GM18873 (cell line): ENCODE data around the gene GUF1.
A peak's percentile ranks its signal among the peaks of the same experiment; 100 is the strongest.

ENCODE experiments used
- ATAC-seq: cut with Tn5 transposase; IDR thresholded peaks from one replicate; pipeline ENCODE4 v1.9.1; 2021; ENCODE audit warnings: mild to moderate bottlenecking, moderate library complexity, moderate number of reproducible peaks; ENCODE audit not compliant: unreplicated experiment, low FRiP score

Gene GUF1, protein sequence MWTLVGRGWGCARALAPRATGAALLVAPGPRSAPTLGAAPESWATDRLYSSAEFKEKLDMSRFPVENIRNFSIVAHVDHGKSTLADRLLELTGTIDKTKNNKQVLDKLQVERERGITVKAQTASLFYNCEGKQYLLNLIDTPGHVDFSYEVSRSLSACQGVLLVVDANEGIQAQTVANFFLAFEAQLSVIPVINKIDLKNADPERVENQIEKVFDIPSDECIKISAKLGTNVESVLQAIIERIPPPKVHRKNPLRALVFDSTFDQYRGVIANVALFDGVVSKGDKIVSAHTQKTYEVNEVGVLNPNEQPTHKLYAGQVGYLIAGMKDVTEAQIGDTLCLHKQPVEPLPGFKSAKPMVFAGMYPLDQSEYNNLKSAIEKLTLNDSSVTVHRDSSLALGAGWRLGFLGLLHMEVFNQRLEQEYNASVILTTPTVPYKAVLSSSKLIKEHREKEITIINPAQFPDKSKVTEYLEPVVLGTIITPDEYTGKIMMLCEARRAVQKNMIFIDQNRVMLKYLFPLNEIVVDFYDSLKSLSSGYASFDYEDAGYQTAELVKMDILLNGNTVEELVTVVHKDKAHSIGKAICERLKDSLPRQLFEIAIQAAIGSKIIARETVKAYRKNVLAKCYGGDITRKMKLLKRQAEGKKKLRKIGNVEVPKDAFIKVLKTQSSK

DNA sequence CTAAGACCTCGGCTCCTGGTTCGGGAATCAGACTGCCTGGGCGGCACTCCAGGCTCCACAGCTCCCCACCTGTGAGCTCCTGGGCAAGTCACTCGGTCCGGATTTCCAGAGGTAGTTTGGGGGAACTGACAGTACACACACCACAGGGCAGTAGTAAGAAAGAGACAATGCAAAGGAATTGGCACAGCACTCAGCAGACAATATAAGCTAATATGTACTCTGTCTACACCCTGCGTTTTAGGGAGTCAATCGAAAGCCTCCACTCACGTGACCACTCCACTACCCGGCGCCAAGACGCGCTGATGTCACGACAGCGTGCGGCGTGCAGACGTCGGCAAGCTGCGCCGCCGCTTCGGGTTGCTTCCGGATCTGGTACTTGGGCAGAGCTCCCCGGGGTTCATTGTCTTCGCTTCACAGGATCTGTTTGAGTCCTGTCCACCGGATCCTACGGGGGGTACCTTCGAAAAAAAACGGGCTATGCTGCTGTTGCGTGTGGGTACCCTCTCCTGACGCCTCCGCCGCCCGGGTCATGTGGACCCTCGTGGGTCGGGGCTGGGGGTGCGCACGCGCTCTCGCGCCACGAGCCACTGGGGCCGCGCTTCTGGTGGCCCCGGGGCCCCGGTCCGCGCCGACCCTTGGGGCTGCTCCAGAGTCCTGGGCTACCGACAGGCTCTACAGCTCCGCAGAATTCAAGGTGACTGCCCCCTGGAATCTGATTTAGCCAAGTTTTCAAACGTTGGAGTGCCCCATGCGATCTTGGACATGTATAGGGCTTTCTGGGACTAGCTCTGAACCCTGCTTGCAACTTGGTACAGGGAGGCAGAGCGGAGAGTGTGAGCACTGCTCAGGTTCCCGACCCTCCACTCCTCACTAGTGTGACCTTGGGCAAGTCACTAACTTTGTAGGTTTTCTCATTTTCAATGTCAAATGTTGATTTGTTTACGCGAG, at the start of gene GUF1:
Gene GUF1, plus strand, starts transcription at position 327 of the 948 bp plus-strand sequence. Its CDS starts 203 bp downstream, at position 530.
- ATAC-seq = peak; percentile 98

DNA sequence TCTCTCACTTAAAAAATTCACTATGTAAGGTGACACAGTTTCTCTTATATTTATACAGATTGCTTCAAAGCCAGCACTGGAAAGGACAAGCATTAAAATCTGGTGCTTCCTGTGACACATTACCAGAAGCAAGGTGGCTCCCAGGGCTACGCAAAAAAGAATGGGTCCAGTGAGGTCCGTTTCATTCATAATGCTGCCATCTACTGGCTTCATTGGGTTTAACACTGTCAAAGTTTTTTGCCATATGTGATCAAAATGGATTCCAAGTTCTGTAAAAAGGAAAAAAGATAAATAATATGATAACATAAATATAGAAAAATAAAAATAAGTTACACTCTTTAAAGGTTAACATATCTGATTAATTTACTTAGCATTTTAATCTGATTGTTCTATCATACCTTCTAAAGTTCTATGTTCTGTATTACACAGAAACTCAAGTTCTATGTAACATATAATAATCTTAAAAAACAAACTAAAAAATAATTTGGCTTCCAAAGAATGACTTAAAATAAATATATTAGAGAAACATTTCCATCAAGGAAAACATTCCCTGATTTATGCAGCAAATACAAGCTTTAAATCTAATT, 48.8 kb upstream of the GUF1 start:
- ATAC-seq = peak; percentile 95

DNA sequence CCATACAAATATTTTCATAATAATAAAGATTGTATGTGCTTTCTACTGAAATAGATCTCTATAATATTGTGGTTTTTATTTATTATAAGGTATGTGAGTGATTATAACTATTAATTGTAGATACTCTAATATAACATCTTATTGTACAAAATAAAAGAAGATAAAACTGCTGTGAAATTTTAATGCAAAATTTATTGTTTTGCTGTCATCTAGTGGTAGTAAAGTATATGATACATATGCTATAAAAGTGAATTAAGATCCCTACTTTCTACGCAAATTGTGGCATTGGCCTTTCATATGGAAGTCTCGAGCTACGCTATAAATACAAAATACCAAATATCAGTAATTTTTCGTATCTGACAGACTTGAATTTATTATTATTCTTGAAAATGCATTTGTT, 46.1 kb upstream of the GUF1 start:
- no peak for ATAC-seq

DNA sequence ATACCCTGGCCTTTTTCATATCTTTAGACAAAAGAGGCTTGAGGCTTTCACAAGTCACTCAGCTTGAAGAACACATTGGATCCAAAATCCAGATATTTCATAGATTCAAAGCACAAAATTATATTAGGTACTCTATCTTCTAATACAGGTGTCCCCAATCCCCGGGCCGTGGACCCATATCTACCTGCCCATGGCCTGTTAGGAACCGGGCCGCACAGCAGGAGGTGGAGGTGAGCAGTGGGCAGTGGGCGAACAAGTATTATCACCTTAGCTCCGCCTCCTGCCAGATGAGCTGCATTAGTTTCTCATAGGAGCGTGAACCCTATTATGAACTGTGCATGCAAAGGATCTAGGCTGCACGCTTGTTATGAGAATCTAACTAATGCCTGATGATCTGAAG, 45.5 kb upstream of the GUF1 start:
- no peak for ATAC-seq

DNA sequence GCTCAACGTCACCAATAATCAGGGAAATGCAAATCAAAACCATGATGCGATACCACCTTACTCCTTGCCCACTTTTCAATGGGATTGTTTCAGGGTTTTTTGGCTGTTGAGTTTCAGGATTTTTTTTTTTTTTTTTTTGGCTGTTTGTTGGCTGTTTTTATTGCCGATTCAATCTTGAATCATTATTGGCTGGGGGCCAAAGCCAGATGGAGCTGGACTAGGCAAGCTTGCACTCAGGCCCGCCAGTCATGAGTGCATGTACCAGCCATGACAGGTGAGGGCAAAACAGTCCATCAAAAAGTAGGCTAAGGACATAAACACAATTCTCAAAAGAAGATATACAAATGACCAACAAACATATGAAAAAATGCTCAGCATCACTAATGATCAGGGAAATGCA, 40.1 kb upstream of the GUF1 start:
- ATAC-seq = no peak

DNA sequence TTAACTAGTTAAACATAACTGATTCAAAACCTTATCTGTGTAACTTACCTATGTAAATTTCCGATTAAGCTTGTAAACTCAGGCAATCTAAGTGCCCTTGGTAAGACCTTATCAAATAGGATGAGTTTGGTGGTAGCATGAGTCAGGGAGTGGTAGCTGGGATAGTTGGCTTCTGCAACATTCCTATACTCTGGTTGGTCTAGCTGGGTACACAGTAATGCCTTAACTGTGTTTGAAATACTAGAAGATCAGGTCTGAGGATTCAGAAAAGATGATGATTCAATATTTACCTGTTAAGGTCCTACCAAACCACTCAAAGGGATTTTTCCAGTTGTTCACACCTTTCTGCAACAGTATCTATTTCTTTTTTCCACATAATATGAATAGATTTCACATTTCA, 32.1 kb upstream of the GUF1 start:
- ATAC-seq = no peak

DNA sequence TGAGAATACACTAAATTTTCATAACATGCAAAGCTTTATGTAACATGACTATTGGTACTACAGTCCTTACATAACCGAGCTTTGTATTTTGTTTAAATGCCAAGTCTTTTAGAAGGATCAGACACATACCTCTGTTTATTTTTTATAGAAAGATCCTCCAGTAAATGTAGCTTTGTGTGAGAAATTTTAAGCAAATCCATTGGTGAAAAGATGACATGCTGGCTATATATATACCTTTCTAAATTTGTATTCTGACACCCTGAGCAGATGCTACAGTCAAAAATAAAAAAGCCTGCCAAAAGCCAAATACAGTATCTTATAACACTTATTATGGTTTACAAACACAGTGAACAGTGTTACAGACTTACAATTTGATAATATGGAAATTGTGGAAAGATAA, 26.8 kb upstream of the GUF1 start, which contains the start of gene YIPF7:
Gene YIPF7, minus strand, starts transcription at position 201 of the 400 bp plus-strand sequence. CDS start 1,525 bp downstream, outside the sequence.
- no peak for ATAC-seq

DNA sequence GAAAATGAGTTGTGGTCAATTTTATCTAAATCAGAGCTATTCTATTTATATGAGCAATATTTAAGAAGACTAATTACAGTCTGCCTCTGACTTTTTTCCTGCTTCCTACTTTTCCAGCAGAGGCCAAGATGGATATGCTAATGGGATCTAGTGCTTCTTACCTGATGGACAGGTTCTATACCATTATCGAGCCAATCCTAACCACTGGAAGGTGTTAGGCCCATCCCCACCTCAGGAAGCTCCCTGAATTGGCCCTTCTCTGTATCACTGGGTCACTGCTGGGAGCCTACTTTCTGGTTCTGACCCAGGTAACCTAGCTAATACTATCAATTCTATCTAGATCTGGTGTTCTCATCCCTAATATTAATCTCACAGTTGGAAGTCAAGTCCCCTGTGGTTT, 26.2 kb upstream of the GUF1 start:
- ATAC-seq = no peak

DNA sequence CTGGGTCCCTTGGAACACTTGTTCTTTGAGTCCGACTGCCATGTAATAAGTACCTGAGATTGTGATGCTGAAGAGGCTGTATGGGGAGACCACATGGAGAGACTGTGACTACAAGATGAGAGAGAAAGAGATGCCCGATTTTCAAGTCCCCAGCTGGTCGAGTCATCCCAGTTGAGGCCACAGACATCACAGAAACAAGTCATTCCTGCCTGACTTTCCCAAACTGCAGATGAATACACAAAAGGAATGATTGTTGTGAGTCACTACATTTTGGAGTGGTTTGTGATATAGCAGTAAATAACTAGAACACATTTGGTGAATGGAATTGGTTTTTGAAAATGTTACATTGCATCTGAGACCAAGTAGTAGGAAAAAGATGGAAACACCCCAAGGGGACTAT, 17.8 kb upstream of the GUF1 start:
- ATAC-seq = no peak

DNA sequence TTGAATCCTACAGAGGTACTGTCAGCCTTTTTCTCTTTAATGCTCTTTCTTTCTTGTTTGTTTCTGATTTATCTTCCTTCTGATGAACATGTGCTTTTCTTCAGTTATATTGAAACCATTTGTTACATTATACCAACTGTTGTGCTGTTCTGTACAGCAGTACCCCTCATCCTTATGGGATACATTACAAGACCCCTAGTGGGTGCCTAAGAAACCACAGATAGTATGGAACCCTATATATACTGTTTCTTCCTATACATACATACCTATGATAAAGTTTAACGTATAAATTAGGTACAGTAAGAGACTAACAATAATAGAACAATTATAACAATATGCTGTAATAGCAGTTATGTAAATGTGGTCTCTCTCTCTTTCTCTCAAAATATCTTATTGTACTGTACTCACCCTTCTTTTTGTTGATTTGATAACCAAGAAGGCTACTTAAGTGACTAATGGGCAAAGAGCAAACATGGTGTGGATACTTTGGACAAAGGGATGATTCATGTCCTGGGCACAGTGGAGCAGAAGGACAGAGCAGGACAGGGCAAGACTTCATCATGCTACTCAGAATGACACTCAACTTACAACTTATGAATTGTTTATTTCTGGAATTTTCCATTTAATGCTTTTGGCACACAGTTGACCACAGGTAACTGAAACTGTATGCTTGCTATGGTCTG, 16.1 kb upstream of the GUF1 start:
- no peak for ATAC-seq

DNA sequence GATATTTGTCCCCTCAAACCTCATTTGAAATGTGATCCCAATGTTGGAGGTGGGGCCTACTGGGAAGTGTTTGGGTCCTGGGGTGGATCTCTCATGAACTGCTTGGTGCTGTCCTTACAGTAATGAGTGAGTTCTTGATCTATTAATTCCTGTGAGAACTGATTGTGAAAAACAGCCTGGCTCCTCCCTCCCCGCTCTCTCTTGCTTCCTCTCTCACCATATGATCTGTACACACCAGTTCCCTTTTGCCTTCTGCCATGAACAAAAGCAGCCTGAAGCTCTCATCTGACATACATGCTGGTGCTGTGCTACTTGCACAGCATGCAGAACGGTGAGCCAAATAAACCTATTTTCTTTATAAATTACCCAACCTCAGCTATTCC, 15.6 kb upstream of the GUF1 start:
- ATAC-seq = no peak

DNA sequence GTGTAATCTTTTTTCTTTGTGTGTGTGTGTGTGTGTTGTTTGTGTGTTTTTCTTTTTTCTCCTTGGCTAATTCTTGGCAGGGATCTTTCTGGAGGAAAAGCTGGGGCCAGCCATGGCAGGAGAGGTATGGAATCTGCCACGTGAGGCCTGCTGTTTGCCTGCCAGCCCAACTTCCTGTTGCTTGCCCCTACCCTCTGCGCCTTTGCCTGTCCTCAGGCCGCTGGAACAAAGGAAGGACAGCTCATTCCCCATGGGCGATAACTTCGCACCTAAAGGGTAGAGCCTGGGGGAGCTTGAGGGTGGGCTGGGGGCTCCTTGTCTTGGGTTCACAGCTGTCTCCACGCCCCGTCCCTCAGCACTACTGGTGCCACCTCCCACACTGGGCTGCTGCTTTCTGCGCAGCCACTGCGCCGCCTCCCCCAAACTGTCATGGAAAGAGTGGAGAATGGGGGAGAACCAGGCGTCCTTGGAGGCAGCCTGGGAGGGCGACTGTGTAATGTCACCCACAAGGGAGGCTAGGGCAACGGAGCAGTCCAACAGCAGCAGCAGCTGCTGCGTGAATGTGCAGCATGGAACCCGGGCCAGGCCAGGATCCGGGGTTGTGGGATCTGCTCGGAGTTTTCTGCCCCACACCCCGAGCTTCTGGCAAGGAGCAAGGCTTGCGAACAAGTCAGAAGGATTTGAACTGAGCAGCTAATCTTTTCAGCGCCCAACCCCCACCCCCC, 14.5 kb upstream of the GUF1 start:
- no peak for ATAC-seq

DNA sequence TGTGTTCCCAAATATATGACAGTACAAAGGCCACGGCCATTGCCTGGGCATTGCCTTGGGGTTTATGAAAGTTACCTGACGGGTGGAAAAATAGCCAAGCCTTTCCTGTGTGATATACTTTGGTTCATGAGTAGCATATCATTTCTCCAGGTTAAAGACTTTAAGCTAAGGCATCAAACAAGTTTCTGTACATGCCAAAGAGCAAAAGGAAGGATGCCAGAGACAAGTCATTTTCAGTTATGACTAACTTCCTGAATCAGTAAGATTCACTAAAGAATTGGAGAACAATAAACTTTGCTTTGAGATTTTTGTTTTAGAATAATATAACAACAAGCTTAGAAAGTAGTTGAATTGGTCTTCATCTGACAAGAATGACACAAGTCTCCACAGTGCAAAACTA, 9.7 kb upstream of the GUF1 start:
- ATAC-seq = no peak

DNA sequence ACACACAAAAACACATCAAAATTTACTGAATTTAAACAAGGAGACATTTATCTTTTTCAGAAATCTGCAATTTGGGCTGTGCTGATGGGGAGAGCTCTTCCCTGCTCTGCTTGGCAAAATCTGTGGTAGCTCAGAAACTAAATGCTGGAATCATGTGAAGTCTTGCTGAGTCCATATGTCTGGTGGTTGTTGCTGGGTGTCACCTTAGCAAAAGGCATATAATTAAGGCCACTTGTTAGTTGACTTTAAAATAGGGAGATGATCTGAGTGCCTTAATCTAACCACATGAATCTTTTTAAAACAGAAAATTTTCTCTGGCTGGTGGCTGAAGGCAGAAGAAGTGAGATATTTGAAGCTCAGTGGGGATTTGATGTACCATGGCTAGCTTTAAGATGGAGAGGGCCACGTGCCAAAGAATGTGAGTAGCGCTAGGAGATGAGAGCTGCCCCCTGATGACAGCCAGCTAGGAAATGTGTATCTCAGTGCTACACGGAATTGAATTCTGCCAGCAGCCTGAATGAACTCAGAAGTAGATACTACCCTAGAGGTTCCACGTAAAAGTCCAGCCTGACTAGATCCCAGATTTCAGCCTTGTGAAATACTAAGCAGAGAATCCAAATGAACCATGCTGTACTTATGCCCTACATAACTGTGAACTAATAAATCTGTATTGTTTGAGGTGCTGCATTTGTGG, 7.6 kb upstream of the GUF1 start:
- ATAC-seq = no peak

DNA sequence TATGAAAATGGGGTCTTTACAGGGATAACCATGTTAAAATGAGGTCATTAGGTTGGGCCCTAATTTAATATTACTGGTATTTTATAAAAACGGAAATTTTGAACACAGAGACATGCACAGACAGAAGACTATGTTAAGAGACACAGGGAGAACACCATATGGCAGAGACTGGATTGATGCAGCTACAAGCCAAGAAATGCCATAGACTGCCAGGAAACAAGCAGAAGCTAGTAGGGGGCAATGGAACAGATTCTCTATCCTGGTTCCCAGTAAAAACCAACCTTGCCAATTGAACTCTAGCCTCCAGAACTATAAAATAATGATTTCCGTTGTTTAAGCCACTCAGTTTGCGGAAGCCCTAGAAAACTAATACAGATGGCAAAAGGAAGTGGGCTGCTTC, 6.6 kb upstream of the GUF1 start:
- no peak for ATAC-seq

DNA sequence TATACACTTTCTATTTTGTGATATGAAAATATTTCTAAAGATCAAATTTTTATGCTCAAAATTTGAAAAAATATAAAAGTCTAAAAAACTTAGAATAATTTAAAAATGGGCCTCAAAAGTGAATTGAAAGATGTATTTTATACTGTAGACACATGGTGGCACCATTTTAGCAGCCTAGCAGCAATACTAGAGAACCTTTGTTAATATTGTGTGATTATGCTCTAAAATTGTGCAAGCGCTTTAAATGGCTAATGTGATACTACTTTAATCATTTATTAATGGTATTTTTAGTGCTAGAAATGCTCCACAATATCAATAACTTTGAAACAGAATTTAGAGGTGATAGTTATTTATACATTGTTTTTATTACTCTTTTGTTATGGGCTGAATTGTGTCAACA, 3.7 kb upstream of the GUF1 start:
- no peak for ATAC-seq

DNA sequence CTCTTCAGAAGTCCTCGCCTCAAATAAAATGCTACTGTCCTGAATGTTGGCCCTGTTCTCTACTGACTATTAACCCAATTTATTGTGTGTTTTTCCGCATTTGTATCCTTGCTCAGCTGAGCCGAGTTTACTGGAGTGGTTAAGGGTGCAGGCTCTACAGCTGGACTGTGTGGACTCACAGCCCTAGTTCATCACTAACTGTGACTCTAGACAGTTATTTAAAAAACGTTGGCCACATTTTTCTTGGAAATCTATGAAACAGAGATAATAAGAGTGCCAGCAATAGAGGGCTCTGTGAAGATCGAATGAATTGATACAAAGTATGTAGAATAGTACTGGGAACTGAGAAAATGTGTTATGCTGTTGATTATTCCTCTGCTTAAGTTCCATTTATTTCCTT, 2.9 kb upstream of the GUF1 start:
- ATAC-seq = no peak

DNA sequence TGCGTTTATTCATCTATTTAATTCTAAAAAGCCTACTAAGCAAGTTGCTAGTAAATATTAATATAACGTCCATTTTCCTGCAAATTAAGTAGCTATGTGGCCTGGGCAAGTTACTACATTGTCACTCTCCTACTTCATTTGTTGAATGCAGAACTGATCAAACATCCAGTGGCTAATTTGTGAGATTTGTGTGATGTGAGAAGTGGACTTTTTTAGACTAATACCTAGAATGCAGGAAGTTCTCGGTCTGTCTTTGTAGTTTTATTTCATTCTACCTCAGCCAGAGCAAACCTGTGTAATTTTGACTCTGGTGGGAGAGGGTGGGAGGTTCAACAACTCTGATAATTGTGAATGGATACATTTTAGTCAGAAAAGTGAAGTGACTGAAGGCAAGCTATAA, 840 bp downstream of the GUF1 start:
- ATAC-seq = no peak

DNA sequence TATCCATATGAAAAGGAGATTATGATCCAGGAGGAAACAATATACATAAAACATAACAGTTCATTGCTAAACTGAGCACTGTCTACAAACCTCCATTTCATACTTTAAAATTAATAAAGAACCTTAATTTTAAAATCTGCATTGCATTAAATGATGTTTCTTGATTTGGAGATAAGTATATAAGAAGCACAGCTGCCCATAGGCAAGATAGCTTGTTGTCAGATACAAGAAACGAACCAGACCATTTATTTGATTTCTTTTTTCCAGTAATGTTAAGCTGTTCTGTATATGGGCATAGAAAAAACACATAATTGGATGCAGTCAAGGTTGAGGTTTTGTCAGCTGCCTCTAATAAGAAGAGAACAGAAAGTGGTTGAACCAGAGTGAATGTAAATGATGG, 6.4 kb downstream of the GUF1 start:
- ATAC-seq = no peak
